Heart right ventricle (tissue), 16 donors: ENCODE results near the gene NRIP1. TPM values are rescaled to one million over a fixed set of nuclear protein-coding genes. Genes with fewer than 3 reads are reported as not detected.

Experiments
- ATAC-seq, 8 donors: fragments of 200-7000 bp; cut with Tn5 transposase; one replicate each; pipeline ENCODE4 v1.9.1; 2020; ENCODE audit warnings: mild to moderate bottlenecking in 8 of 8, moderate library complexity in 8 of 8, moderate number of reproducible peaks in 1 of 8
- DNase-seq, 2 donors: peaks; one replicate each; pipeline ENCODE4 v3.0.0-alpha.2; 2020
- H3K27ac ChIP-seq, 10 donors: fragments of 200-600 bp; sonication (generic) in 2 of 10; one replicate each; pipeline versions ENCODE4 v1.5.0 to v1.8.0; 2020 to 2022; ENCODE audit warnings: mild to moderate bottlenecking in 3 of 10
- H3K27me3 ChIP-seq, 7 donors: fragments of 200-600 bp; one replicate each; pipeline ENCODE4 v1.8.0; 2021 to 2022; ENCODE audit warnings: mild to moderate bottlenecking in 2 of 7
- H3K36me3 ChIP-seq, 9 donors: fragments of 200-600 bp; sonication (generic) in 1 of 9; one replicate each; pipeline versions ENCODE4 v1.5.0 to v1.8.0; 2020 to 2022; ENCODE audit warnings: mild to moderate bottlenecking in 2 of 9
- H3K4me1 ChIP-seq, 9 donors: fragments of 200-600 bp; sonication (generic) in 1 of 9; one replicate each; pipeline versions ENCODE4 v1.5.0 to v1.8.0; 2020 to 2022; ENCODE audit warnings: mild to moderate bottlenecking in 4 of 9
- H3K4me3 ChIP-seq, 10 donors: fragments of 200-600 bp; sonication (generic) in 2 of 10; one replicate each; pipeline versions ENCODE4 v1.5.0 to v1.8.0; 2020 to 2022; ENCODE audit warnings: mild to moderate bottlenecking in 7 of 10, moderate library complexity in 2 of 10
- H3K9me3 ChIP-seq, 11 donors: fragments of 200-600 bp in 10 of 11; sonication (generic) in 2 of 11; one replicate each; pipeline versions ENCODE4 v1.5.0 to v1.8.0; 2013 to 2022; ENCODE audit warnings: mild to moderate bottlenecking in 2 of 11, control low read depth in 1 of 11, moderate library complexity in 1 of 11
- CTCF ChIP-seq, 9 donors: fragments of 200-600 bp; sonication (generic) in 2 of 9; IDR thresholded peaks; one replicate each; pipeline versions ENCODE4 v1.5.0 to v1.8.0; 2021 to 2022; ENCODE audit warnings: antibody characterized with exemption in 9 of 9, mild to moderate bottlenecking in 5 of 9, moderate library complexity in 1 of 9
- WGBS, 2 donors: extraction: QIAGEN DNeasy Blood & Tissue Kit; methylation state at CpG; one replicate each; pipeline ENCODE4 v1.1.7; 2013; ENCODE audit warnings: inconsistent platforms in 1 of 2; 5-methylcytosine and 5-hydroxymethylcytosine counted together
- intact Hi-C, 10 donors: fragments of 100-400 bp; cut with DNase I; formaldehyde crosslinking; loops; one replicate each; pipeline versions ENCODE4 v1.11.1 to v1.14.2; 2022
- polyA plus RNA-seq, 2 donors: library from polyadenylated mRNA; stranded (reverse); fragments of 200-250 nt; gene quantifications; one replicate each; pipeline ENCODE4 v1.2.3, GENCODE V29; 2013
- total RNA-seq, 10 donors: library from RNA; stranded (reverse); fragmentation: NEBNext Ultra II Directional in 3 of 10; extraction: Animal tissue kit (Norgen Biotek cat#: 25700) in 3 of 10; gene quantifications; one replicate each; pipeline versions ENCODE4 v1.2.1 to v1.2.4, GENCODE V29; 2021 to 2023
- donor health status: Arrhythmogenic right ventricular cardiomyopathy.
- donor health status: ischemic (EF 13 %, LVEDD 7.1; RV severe dilation, severe dysfunction).
- donor health status: healthy with polysubstance abuse.
- donor health status: DM: no; HTN: yes; CAD: no.
- donor health status: DM: no; HTN: no; CAD: no.
- donor health status: ischemic (EF 25% LVEDD 6.9; RV normal size, moderate dysfunction).
- donor health status: ischemic (EF 25% LVEDD 5.7; RV mildly dilated, moderate dysfunction).
- donor health status: healthy.
- donor health status: DM: yes; HTN: yes; CAD: no.
- donor health status: Ischemic cardiomyopathy.
- donor health status: ischemic (EF 35%, LVEDD 5.7; RV mildly dilated, moderate dysfunction).
- donor health status: nonischemic (EF 11% LVEDD 7.7; RV severe dilation, severe dysfunction).
- donor health status: DM: yes; HTN: yes; CAD: no.
- donor health status: PGD.
- donor health status: ischemic (EF 29% LVEDD 5.4; RV normal size, mild dysfunction).
- donor health status: nonischemic (EF 23%, LVEDD 6.1; RV moderate dilation, normal function).

The NRIP1 gene
- total and polyA plus RNA-seq, 12 donors: 3.2 to 40.3 (median 17.4) TPM

DNA sequence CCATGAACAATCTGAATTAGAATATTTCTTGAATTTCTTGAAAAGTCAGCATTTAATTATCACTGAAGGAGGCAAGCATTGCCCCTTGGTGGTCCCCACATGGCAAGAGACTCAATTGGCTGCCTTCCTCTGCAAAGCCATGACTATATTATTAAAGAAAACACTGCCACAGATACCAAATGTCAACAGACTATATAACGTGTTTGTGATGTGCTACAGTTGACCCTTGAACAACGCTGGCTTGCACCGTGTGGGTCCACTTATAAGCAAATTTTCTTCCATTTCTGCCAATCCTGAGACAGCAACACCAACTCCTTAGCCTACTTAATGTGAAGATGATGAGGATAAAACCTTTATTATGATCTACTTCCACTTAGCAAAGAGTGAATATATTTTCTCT is 66.5 kb downstream of the NRIP1 start:
- H3K4me3 ChIP-seq: no peak overlapping the region
- H3K36me3 ChIP-seq: no peaks in the 10 kb centered on the region
- intact Hi-C loops: loop anchor here in 1 of 10 donors (2.0 kb wide), 1 partner anchor 36 kb away; no protein-coding TSS in a partner anchor
- H3K9me3 ChIP-seq: no peaks in the 10 kb centered on the region
- no peak for TF ChIP-seq CTCF (IDR thresholded peaks at IDR 0.05)
- no peaks in the 10 kb centered on the region for H3K27me3 ChIP-seq
- WGBS, 2 donors: 36 to 50% methylated on average over 3 of the region's 3 CpGs
- H3K27ac ChIP-seq: no peak overlapping the region
- DNase-seq: no peak
- peaks cover 0 to 48% (median 22%) of the 10 kb centered on the region in 9 donors for H3K4me1 ChIP-seq
- ATAC-seq: no peak

GRCh38 chr21:14995695-14996490 is 68.9 kb downstream of the NRIP1 start:
- H3K36me3 ChIP-seq: peaks cover 0 to 4% (median 0%) of the 10 kb centered on the region in 9 donors
- no peak overlapping the region for H3K27ac ChIP-seq
- no peak overlapping the region for H3K4me3 ChIP-seq
- H3K9me3 ChIP-seq: no peaks in the 10 kb centered on the region
- peaks cover 0 to 37% (median 13%) of the 10 kb centered on the region in 9 donors for H3K4me1 ChIP-seq
- H3K27me3 ChIP-seq: no peaks in the 10 kb centered on the region
- 85 to 87% methylated on average over 9 of the region's 9 CpGs for WGBS, 2 donors
- peak in 1 of 2 donors; percentile 75 for DNase-seq
- peak in 1 of 8 donors; percentile 68 for ATAC-seq
- TF ChIP-seq CTCF (IDR thresholded peaks at IDR 0.05): no peak
- intact Hi-C loops: no loop called here

GRCh38 chr21:14995226-14995625 is 69.6 kb downstream of the NRIP1 start:
- Histone ChIP-seq H3K27ac (no peak overlapping the region), H3K4me3 (no peak overlapping the region), H3K4me1 (peaks cover 0 to 38% (median 10%) of the 10 kb centered on the region in 9 donors), H3K36me3 (peaks cover 0 to 4% (median 0%) of the 10 kb centered on the region in 9 donors), H3K27me3 (no peaks in the 10 kb centered on the region), H3K9me3 (no peaks in the 10 kb centered on the region)
- ATAC-seq (no peak), DNase-seq (no peak)
- WGBS, 2 donors: 61 to 62% methylated on average over 2 of the region's 2 CpGs
- no peak for TF ChIP-seq CTCF (IDR thresholded peaks at IDR 0.05)
- intact Hi-C loops: no loop called here

DNA sequence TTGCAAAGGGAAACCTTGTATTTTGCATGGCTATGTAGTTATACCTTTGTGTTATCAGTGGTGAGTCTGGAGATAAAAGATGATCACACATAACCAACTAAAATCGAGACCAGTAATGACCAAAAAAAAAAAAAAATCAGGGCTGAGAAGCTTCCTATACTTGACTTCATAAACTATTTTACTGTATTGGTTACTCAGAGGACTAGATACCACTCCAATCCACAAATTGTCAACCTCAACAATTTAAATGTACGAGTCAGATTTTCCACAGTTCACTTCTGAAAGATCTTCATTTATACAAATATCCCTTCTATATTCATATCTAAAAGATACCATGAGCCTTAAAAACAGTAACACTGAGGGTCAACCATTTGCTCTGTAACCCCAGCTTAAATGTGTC is 71.7 kb downstream of the NRIP1 start:
- Histone ChIP-seq H3K4me1 (peaks cover 0 to 45% (median 16%) of the 10 kb centered on the region in 9 donors), H3K36me3 (peaks cover 0 to 11% (median 0%) of the 10 kb centered on the region in 9 donors), H3K27ac (no peak overlapping the region), H3K4me3 (no peak overlapping the region), H3K27me3 (no peaks in the 10 kb centered on the region), H3K9me3 (no peaks in the 10 kb centered on the region)
- intact Hi-C loops: loop anchor here in 1 of 10 donors (5.0 kb wide), 1 partner anchor 126 kb away; no protein-coding TSS in a partner anchor
- 93 to 94% methylated on average over 2 of the region's 2 CpGs for WGBS, 2 donors
- TF ChIP-seq CTCF (IDR thresholded peaks at IDR 0.05): no peak
- ATAC-seq: no peak
- no peak for DNase-seq
